Erythroblast (primary cell): ENCODE measurements around the gene NAALAD2.

Experiments
- GATA1 ChIP-seq: IDR thresholded peaks from 2 replicates; pipeline ENCODE4 v1.6.1; 2011; ENCODE audit warnings: low read depth, mild to moderate bottlenecking, control low read depth, low read length, moderate library complexity
- POLR2A ChIP-seq: IDR thresholded peaks from 2 replicates; pipeline ENCODE4 v1.6.1; 2011; ENCODE audit warnings: mild to moderate bottlenecking, low read length

DNA sequence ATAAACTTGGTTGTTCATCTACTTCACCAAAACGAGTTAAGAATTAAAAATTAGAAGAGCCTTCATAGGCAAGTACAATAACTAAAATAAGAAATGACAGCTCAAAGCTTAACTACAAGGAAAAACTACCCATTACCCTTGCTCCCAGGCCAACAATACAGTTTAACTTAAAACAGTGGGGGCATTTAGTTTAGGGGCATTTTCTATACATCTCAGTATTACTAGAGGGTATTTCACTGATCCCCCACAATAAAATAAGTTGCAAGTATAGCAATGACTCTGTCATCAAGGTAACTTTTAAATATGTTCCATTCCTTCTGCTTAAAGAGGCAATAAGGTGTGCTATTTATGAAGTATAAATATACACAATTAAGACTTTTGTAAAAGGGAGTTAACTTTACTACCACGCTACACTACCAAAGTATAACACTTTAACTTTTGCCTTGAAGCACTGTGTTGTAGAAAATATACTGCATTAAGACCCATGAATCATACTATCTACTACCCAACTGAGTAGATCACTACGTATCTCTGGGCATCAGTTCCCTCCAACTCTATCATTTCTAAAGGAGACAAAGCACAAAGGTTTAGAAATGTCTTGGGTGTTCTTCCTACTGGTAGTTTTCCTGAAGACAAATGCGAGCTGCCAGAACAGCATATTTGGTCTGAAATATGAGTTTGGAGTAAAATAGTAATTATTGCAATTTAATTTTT, 58.6 kb downstream of the NAALAD2 start:
- TF ChIP-seq POLR2A (no peak), GATA1 (no peak)
